Activated gamma-delta T cell (primary cell): ENCODE data around the gene PKN1.

Experiments
- DNase-seq: peaks from one replicate; lab custom pipeline; 2025; lab: John Stamatoyannopoulos, UW

Gene PKN1

DNA sequence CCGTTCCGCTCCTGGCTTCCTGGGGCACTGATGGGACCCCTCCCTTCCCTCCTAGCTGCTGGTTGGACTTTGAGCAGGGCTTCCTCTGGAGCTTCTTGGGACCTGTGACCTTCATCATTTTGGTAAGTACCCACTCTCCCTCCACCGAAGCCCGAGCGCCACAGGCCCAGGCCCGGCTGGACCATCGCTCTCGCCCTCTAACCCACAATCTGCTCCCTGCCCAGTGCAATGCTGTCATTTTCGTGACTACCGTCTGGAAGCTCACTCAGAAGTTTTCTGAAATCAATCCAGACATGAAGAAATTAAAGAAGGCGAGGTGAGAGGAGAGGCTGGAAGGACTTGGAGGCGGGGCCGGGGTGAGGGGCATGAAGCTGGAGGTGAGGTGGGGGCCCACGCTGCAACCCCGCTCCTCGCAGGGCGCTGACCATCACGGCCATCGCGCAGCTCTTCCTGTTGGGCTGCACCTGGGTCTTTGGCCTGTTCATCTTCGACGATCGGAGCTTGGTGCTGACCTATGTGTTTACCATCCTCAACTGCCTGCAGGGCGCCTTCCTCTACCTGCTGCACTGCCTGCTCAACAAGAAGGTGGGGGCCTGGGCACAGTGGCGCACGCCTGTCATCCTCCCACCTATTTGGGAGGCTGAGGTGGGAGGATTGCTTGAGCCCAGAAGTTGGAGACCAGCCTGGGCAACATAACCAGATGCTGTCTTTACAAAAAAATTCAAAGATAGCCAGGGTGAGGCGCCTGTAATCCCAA, 26.3 kb upstream of the PKN1 start:
- DNase-seq: no peak

DNA sequence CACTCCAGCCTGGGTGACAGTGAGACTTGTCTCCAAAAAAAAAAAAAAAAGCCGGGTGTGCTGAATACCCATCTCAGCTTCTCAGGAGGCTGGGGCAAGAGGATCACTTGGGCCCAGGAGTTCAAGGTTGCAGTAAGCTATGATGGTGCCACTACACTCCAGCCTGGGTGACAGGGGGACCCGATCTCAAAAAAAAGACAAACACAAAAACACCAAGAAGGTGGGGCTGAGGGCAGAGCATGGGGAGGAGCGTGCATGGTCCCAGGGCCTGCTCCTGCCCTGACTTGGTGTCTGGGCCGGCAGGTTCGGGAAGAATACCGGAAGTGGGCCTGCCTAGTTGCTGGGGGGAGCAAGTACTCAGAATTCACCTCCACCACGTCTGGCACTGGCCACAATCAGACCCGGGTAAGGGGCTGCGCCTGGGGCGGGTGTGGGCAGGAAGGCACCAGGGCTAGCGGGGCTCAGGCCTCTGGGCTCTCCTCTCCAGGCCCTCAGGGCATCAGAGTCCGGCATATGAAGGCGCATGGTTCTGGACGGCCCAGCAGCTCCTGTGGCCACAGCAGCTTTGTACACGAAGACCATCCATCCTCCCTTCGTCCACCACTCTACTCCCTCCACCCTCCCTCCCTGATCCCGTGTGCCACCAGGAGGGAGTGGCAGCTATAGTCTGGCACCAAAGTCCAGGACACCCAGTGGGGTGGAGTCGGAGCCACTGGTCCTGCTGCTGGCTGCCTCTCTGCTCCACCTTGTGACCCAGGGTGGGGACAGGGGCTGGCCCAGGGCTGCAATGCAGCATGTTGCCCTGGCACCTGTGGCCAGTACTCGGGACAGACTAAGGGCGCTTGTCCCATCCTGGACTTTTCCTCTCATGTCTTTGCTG, 25.3 kb upstream of the PKN1 start:
- no peak for DNase-seq

DNA sequence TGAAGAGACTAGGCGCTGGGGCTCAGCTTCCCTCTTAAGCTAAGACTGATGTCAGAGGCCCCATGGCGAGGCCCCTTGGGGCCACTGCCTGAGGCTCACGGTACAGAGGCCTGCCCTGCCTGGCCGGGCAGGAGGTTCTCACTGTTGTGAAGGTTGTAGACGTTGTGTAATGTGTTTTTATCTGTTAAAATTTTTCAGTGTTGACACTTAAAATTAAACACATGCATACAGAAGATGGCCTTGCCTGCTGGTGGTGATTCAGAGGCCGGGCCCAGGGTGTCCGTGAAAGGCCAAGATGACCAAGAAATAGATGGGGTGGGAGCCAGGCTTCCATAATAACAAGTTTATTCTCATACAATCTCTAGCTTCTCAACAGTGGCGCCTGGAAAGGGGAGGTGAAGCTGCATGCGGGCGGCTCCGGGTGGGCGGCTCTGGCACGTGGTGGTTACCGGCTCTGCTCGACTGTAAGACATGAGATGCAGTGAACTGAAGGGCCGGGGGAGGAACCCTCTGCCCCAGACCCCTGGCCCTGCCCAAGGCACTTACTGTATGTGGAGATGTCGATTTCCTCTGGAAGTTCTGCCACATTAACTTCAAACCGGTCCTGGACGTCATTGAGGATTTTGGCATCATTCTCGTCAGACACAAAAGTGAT, 24.5 kb upstream of the PKN1 start:
- DNase-seq: no peak

DNA sequence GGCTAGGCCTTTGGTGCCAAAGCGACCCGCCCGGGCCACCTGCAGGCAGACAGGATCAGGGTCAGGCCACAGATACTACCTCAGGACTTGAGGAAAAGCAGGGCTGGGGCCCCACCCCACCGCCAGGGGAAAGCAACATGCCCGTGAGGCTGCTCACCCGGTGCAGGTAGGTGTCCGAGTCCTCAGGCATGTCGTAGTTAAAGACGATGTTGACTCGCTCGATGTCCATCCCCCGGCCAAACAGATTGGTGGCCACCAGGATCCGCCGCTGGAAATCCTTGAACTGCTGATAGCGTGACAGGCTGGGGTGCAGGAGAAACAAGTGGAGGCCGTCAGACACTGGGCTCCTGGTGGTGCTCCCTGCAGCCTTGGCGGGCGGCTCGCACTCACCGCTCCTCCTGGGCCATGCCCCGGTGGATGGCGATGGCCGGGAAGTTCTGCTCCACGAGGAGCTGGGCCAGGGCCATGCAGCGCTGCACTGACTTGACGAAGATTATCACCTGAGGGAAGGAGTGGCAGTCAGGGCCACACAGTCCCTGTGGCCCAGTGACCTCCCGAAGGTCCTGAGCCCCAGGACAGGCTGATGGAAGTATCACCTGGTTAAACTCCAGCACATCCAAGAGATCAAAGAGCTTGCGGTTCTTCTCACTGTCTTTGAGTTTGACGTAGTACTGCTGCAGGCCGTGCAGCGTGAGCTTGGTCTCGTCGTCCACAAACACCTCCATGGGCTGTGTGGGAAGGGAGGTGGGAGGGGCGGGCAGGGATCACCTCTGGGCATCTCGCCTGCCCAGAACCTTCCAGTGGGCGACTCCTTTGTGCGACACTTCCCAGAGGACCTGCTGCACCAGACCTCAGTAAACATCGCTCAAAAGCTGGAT, 23.7 kb upstream of the PKN1 start:
- no peak for DNase-seq

DNA sequence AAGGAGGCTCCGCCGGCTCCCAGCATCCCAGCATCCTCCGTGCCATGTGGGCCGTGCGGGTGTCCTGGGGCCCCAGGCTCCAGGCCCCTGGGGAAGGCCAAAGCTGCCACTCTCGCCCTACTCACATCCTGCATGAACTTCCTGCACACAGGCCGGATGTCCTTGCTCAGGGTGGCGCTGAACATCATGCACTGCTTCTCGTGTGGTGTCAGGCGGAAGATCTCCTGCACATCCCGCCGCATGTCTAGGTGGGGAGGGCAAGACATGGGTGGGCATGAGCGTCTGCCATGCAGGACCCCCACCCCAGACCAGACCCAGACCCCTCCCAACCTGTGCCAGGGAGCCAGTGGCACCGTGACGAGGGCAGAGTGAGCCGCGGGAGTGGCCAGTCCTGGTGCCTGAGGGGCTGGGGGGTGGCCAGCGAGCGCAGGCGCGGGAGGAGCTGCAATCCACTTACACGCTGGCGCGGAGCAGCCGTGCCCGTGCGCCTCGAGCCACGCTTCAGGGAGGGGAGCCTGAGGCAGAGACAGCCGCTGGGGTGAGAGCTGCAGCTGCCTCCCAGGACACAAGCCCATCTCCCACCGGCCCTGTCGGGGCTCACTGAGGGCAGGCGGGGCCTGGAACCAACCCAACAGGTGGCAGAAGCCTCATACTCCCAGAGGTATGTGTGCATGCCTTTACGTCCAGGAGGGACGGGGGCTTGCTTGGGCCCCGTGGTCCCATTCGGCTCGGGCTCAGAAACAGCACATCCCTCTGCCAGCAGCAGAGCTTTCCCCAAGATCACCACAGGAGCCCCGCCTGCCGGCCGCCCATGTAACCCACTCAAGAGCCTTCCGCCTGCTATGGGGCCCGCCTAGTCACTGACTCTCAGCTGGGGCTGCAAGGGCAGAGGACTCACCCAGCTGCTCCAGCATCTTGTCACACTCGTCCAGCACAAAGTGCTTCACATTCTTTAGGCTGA, 22.7 kb upstream of the PKN1 start:
- DNase-seq: peak; percentile 54

DNA sequence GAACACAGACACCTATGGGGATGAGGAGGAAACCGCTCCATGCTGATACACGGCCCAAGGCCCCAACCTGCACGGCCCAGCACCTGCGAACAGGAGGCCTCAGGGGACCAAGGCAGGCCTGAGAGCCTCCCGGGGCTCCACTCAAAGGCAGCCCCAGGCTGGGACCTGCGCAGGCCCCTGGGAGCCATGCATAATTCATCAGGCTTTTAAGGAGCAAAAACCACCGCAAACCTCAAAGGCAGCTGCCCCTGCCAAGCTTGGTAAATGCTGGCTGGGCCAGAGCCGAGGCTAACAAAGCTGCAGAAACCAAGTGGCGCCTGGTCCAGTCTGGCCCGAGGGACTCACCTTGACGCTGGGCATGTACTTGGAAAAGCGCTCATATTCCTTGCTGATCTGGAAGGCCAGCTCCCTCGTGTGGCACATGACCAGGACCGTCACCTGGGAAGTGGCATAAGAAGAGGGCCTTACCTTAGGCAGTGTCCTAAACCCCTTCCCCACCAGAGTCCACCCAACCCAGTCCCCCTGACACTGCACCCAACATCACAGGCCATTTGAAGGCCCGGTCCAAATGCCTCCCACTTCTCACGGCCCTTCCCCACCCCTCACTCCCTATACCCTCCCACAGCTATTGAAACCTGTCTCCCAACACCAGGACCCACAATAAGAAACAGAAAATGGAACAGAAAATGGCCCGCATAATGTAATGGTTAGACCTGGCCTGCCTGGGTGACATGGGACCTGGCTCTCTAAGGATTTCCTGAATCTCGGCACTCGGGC, 21.8 kb upstream of the PKN1 start:
- DNase-seq: no peak

DNA sequence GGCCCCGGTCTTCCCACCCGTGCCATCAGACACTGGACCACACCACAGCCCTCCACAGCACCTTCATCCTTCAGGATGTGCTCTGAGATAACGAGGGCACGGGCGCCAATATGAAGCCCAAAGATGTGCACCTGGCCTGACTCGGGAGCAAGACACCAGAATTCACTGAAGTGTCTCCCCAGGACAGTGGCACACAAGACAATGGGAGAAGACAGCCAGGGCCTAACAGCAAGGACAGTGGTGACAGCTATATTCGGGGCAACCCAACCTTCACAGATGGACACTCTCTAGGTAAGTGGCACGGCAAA, 21.2 kb upstream of the PKN1 start:
- DNase-seq: no peak

DNA sequence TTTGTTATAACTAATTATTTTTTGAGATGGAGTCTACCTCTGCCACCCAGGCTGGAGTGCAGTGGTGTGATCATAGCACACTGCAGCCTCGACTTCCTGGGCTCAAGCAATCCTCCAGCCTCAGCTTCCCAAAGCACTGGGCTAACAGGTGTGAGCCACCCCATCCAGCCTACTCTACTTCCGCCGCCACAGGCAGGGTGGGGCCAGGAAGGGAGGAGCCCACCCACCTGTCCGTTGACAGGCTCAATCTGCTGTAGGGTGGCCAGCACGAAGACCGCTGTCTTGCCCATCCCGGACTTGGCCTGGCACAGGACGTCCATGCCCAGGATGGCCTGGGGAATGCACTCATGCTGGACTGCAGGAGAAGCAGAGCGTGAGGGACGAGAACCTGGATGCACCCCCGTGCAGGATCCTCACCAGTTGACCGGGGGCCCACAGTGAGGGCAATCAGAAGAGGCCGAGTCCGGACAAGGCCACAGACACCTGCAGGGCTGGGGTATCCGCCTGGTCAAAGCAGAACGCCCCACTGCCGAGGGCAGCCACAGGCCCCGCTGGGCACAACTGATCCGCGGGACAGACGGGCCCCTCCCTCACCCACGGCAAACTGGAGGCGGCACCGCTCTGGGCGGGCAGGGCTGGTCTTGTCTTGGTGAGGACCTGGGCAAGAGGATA, 20.6 kb upstream of the PKN1 start:
- DNase-seq: no peak

DNA sequence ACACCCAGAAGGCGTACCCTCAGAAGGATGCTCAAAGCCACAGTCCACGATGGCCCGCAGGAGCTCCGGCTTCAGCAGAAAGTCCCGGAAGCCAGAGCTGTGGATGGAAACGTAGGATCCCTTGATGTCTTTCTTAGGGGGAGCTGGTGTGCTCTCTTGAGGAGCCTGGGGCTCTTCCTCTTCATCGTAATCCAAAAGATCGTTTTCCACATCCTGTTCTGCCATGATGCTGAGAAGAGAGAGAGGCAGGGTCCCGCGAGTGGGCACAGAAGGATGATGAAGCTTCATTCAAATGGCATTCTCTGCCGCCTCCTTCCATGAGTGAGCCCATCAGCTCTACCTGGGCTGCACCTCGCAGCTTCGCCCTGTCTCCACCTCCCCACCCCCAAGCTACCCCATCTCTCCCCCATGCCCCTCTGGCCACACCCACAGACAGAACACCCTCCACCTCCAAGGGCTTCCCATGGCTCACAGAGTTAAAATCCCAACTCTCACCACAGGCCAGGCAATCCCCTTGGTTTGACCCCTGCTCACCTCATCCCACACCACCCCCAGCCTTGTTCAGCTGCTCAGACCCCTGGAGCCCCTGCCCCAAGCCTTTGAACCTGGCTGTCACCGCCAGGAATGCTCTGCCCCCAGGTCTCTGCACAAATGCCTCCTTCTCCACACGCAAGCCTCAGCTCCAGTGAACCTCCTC, 20.0 kb upstream of the PKN1 start:
- DNase-seq: no peak

DNA sequence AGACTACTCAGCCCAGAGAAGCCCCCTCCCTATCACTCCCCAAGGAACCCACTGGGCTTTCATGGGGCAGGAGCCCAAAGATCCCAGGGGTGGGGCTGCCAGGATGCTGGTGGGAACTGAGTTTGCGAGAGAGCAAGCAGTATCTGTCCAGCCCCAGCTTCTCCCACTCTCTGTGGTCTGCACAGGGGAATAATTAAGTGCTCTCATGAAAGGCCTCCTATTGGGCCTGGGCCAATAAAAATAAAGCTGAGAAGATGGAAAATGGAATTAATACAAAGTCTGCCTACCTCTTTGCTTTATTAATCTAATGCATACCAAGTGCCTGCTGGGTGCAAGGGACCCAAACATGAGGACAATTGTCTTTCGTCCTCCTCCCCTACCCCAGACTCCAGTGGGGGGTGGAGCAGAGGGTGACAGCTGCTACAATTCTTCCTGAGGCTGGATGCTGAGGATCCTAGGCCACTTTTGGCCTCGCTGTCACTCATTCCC, 19.4 kb upstream of the PKN1 start:
- DNase-seq: no peak

DNA sequence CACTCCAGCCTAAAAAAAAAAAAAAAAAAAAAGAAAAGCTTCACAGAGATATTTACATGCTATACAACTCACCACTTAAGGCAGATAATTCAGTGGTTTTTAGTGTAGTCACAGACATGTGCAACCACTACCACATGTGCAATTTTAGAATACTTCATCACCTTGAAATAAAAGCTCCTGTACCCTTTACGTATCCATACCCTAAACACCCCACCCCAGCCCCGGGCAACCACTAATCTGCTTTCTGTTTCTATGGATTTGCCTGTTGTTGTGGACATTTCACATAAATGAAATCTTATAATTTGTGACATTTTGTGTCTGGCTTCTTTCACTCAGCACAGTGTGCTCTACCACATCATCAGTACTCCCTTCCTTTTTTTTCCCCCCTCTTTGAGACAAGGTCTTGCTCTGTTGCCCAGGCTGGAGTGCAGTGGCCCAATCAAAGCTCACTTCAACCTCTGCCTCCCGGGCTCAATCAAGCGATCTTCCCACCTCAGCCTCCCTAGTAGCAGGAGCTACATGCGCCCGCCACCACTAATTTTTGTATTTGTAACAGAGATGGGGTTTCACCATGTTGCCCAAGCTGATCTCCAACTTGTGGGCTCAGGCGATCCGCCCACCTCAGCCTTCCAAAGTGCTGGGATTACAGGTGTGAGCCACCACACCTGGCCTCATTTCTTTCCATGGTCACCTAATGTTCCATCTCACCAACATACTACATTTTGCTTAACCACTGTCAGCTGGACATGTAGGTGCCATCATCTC, 18.0 kb upstream of the PKN1 start:
- no peak for DNase-seq

DNA sequence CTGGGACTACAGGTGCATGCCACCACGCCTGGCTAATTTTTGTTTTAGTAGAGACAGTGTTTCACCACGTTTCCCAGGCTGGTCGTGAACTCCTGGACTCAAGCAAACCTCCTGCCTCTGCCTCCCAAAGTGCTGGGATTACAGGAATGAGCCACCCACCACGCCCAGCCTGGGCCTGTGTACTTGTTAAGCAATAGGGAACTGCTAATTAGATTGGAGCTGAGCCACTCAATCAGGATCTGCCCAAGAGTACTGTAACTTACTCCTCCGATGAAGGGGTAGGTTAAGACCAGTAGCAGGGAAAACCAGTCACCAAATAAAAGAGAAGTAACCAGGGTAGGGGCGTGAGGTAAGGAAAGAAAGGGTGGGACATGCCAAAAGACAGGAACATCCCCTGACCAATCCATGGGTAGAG, 16.3 kb upstream of the PKN1 start:
- no peak for DNase-seq

DNA sequence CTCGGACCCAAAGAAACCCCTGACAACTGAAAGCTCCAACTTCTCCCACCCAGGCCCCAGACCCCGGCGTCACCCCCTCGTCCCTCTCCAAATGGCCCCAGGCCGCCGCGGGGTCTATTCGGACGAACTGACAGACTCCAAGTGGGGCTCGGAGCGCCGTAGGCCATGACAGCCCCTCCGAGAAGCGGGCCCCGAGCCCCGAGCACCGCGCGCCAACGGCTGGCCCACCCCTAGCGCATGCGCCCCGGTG, 14.3 kb upstream of the PKN1 start:
- DNase-seq: no peak

DNA sequence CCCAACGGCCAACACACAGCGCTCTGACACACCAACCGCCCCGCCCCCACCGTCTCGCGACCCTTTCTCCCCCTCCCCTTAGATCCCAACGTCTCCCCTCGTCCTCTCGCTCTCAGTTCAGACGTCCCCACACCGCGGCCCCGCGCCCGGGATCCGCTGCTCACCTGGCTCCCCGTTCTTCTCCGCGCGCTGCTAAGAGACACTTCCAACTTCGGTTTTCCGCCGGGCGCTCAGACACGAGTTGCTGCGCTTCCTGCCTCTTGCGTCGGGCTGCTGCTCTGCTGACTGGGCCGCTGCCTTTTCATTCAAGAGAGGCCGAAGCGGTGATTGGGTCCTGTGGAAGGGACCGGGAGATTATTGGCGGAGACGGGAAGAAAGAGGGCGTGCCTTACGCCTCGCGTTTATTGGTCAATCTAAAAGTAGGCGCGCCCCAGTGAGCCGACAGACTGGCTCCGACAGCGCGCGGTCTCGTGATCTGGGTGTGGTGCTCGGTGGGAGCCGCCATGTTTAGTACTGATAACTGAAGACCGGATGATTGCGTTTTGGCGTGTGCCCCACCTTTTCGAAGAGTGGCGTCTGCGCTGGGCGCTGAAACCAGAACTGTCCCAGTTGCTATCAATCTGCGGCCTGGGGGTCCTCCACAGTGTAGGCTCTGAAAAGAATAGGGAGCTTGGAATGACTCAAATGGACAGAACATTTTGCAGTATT, 13.8 kb upstream of the PKN1 start, which contains the start of gene DDX39A:
DDX39A (minus strand) TSS at position 236 of the 708 bp plus-strand sequence. CDS start 6,121 bp downstream, outside the sequence.
- peak; percentile 87 for DNase-seq

DNA sequence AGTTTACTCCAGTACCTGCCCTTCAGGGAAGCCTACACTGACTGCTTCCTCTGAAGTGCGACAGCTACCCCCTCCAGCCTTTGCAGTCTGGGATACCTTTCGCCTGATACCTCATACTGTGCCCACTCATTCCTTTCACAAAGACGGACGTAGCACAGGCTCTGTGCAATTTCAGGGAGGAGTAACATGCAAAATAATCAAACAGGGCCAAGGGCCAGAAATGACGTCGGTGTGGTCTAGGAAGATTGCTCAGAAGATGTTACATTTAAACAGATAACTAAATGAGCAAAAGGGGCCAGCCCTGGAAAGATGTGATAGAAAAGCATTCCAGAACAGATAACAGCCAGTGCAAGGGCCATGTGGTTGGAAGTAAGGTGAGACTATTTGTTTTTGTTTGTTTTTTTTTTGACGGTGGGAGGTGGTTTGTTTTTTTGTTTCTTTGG, 7.4 kb upstream of the PKN1 start:
- DNase-seq: no peak

DNA sequence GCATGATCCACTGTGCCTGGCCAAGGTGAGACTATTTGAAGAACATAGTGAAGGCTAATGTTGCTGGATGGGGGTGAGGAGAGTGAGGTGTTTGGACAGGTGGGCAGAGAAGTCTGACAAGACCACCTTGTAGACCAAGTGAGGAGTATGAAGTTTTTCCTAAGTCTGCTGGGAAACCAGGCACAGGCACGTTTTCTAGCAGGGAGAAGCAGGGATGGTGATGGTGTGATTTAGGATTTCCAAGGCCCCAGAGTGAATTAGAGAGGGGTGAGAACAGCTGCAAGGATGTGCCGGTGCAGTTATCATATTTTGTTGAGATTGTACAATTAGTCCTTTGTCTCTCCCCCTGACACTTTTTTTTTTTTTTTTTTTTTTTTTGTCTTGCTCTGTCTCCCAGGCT, 5.6 kb upstream of the PKN1 start:
- DNase-seq: no peak

DNA sequence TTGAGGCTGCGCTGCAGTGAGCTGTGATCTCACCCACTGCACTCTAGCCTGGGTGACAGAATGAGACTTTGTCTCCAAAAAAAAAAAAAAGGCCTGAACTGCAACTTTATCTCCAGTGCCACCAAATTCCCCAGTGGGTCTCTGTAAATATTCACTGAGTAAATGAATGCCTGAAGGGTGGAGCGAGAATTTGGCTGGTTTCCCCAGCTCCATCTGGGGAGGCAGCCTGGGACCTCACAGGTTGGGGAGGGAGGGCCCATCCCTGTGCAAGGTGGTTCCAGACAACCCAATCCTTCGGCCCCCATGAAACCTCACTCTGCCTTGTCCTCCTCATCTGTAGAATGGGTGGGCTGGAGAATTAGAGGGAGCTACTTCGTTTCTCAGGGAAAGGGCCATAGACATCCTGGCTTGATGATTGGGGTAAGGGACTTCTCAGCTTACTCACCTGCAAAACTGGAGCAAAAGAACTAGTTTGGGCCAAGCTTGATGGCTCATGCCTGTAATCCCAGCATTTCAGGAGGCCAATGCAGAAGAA, 4.2 kb upstream of the PKN1 start:
- no peak for DNase-seq
